ENCODE results near the gene PDCL3. TPM values are rescaled to one million over a fixed set of nuclear protein-coding genes. Genes with fewer than 3 reads are reported as not detected.

PDCL3 gene
- total and polyA plus RNA-seq, 2 experiments from 2014 or later = 28.1 to 72.4 TPM

DNA sequence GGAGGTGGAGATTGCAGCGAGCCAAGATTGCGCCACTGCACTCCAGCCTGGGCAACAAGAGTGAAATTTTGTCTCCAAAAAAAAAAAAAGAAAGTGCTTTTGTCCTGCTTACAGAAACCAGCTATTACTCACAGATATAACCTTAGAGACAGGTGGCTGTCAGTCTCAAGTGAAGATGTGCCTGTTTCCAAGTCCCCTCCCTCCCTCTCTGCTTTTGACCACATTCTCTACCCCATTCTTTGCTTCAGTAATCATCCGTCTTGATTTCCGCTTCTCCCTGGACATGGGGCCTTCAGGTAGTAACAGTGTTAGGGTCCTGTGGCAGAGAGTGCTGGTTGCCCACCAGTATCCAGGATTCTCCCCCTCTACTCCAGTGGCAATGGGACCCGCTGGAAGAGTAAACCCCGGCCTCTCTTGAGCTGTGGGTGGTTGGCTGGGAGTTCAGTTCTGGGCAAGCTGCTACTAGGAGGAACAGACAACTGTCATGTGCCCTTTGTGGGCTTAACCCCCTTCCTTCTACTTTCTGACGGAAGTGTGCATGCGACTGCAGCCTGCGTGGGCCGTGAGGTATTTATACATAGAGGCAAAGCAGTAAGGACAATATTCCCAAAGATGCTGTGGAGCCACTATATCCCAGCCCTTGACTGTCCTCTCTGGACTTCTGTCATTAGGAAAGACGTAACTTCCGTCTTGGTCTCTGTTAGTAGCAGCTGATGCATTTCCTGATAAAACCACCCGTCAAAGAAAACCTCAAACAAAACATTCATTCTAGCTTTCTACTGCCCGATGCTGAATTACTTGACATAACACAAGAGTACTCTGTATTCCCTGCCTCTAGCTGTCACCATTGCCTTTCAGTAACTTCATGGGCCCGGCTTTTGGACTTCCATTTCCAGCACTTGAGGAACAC, 17.8 kb downstream of the PDCL3 start:
- H3F3A ChIP-seq (replicated peaks; ENCODE audit: low read depth) = no peaks in the 10 kb centered on the region
- no peaks in the 10 kb centered on the region for H3K4me1 ChIP-seq (ENCODE audit: insufficient read depth)
- H3K4me2 ChIP-seq = no peak overlapping the region
- peaks cover 11% of the 10 kb centered on the region for H3K36me3 Mint-ChIP-seq (ENCODE audit: low read depth)
- no peaks in the 10 kb centered on the region for H3K27me3 ChIP-seq (ENCODE audit: insufficient read depth)
- no peaks in the 10 kb centered on the region for H3K9me3 Mint-ChIP-seq
- ATAC-seq (no peak), DNase-seq (ENCODE audit: low spot score) (no peak)
- no peak overlapping the region for H3K27ac Mint-ChIP-seq
- H3K79me2 ChIP-seq (replicated peaks; ENCODE audit: insufficient read depth) = no peaks in the 10 kb centered on the region
- H2AFZ ChIP-seq = no peak overlapping the region
- no peak overlapping the region for H3K4me3 ChIP-seq
- no peak overlapping the region for H3K4me3 Mint-ChIP-seq
- no peaks in the 10 kb centered on the region for H3K36me3 ChIP-seq (ENCODE audit: insufficient read depth)
- H3K27me3 Mint-ChIP-seq (ENCODE audit: insufficient read depth, low read depth, poor library complexity) = no peaks in the 10 kb centered on the region
- TF ChIP-seq ZNF114 (CRISPR knock-in tag; IDR thresholded peaks at IDR 0.05) = no peak
- TF ChIP-seq, protein P1, sequence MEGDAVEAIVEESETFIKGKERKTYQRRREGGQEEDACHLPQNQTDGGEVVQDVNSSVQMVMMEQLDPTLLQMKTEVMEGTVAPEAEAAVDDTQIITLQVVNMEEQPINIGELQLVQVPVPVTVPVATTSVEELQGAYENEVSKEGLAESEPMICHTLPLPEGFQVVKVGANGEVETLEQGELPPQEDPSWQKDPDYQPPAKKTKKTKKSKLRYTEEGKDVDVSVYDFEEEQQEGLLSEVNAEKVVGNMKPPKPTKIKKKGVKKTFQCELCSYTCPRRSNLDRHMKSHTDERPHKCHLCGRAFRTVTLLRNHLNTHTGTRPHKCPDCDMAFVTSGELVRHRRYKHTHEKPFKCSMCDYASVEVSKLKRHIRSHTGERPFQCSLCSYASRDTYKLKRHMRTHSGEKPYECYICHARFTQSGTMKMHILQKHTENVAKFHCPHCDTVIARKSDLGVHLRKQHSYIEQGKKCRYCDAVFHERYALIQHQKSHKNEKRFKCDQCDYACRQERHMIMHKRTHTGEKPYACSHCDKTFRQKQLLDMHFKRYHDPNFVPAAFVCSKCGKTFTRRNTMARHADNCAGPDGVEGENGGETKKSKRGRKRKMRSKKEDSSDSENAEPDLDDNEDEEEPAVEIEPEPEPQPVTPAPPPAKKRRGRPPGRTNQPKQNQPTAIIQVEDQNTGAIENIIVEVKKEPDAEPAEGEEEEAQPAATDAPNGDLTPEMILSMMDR (conservative IDR thresholded peaks at IDR 0.05; ENCODE audit: low read depth in 2 of 2) = no peak
- no peaks in the 10 kb centered on the region for H3K4me1 Mint-ChIP-seq
- H3K9me2 ChIP-seq (ENCODE audit: insufficient read depth) = no peaks in the 10 kb centered on the region
- no peak overlapping the region for H3K27ac ChIP-seq (ENCODE audit: low read depth)
- no peaks in the 10 kb centered on the region; the same call in 1 of the 2 replicates for H4K20me1 ChIP-seq (replicated peaks; ENCODE audit: insufficient read depth)

DNA sequence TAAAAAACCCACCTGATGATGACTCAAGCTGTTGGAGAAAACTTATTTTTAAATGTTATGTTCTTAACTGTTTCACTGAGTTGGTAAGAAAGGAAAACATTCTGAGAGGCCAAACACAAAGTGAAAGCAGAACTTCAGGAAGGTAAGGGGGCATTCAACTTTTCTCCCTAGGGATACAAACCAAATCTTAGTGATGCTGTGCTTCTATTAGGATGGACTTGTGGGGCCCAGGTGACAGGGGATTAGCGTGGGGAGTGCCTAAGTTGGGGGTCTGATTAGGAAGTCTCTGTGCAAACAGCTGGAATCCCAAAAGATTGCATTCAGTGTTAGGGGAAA, 18.5 kb downstream of the PDCL3 start:
- Histone ChIP-seq H3K36me3 (ENCODE audit: insufficient read depth) (no peaks in the 10 kb centered on the region), H3K4me3 (no peak overlapping the region), H3K9me2 (ENCODE audit: insufficient read depth) (no peaks in the 10 kb centered on the region), H3K4me2 (no peak overlapping the region), H4K20me1 (replicated peaks; ENCODE audit: insufficient read depth) (no peaks in the 10 kb centered on the region; the same call in 1 of the 2 replicates), H3K27ac (ENCODE audit: low read depth) (no peak overlapping the region), H3K4me1 (ENCODE audit: insufficient read depth) (no peaks in the 10 kb centered on the region), H3F3A (replicated peaks; ENCODE audit: low read depth) (no peaks in the 10 kb centered on the region), H2AFZ (no peak overlapping the region), H3K79me2 (replicated peaks; ENCODE audit: insufficient read depth) (no peaks in the 10 kb centered on the region), H3K27me3 (ENCODE audit: insufficient read depth) (no peaks in the 10 kb centered on the region)
- peaks cover 8% of the 10 kb centered on the region; the same call in 2 of the 3 replicates for H3K36me3 Mint-ChIP-seq (ENCODE audit: low read depth)
- no peaks in the 10 kb centered on the region for H3K27me3 Mint-ChIP-seq (ENCODE audit: insufficient read depth, low read depth, poor library complexity)
- no peaks in the 10 kb centered on the region for H3K4me1 Mint-ChIP-seq
- H3K9me3 Mint-ChIP-seq = no peaks in the 10 kb centered on the region
- no peak overlapping the region for H3K4me3 Mint-ChIP-seq
- DNase-seq (ENCODE audit: low spot score) (no peak), ATAC-seq (no peak)
- TF ChIP-seq ZNF331 (CRISPR knock-in tag; IDR thresholded peaks at IDR 0.05; ENCODE audit: low read depth) (no peak), STAT1 (IDR thresholded peaks at IDR 0.05; ENCODE audit: unreplicated experiment) (no peak), EZH2phosphoT487 (IDR thresholded peaks at IDR 0.05; ENCODE audit: unreplicated experiment) (no peak), ZNF114 (CRISPR knock-in tag; IDR thresholded peaks at IDR 0.05) (no peak), EZH2 (IDR thresholded peaks at IDR 0.05; ENCODE audit: low read depth, unreplicated experiment) (no peak)
- TF ChIP-seq, protein P2, sequence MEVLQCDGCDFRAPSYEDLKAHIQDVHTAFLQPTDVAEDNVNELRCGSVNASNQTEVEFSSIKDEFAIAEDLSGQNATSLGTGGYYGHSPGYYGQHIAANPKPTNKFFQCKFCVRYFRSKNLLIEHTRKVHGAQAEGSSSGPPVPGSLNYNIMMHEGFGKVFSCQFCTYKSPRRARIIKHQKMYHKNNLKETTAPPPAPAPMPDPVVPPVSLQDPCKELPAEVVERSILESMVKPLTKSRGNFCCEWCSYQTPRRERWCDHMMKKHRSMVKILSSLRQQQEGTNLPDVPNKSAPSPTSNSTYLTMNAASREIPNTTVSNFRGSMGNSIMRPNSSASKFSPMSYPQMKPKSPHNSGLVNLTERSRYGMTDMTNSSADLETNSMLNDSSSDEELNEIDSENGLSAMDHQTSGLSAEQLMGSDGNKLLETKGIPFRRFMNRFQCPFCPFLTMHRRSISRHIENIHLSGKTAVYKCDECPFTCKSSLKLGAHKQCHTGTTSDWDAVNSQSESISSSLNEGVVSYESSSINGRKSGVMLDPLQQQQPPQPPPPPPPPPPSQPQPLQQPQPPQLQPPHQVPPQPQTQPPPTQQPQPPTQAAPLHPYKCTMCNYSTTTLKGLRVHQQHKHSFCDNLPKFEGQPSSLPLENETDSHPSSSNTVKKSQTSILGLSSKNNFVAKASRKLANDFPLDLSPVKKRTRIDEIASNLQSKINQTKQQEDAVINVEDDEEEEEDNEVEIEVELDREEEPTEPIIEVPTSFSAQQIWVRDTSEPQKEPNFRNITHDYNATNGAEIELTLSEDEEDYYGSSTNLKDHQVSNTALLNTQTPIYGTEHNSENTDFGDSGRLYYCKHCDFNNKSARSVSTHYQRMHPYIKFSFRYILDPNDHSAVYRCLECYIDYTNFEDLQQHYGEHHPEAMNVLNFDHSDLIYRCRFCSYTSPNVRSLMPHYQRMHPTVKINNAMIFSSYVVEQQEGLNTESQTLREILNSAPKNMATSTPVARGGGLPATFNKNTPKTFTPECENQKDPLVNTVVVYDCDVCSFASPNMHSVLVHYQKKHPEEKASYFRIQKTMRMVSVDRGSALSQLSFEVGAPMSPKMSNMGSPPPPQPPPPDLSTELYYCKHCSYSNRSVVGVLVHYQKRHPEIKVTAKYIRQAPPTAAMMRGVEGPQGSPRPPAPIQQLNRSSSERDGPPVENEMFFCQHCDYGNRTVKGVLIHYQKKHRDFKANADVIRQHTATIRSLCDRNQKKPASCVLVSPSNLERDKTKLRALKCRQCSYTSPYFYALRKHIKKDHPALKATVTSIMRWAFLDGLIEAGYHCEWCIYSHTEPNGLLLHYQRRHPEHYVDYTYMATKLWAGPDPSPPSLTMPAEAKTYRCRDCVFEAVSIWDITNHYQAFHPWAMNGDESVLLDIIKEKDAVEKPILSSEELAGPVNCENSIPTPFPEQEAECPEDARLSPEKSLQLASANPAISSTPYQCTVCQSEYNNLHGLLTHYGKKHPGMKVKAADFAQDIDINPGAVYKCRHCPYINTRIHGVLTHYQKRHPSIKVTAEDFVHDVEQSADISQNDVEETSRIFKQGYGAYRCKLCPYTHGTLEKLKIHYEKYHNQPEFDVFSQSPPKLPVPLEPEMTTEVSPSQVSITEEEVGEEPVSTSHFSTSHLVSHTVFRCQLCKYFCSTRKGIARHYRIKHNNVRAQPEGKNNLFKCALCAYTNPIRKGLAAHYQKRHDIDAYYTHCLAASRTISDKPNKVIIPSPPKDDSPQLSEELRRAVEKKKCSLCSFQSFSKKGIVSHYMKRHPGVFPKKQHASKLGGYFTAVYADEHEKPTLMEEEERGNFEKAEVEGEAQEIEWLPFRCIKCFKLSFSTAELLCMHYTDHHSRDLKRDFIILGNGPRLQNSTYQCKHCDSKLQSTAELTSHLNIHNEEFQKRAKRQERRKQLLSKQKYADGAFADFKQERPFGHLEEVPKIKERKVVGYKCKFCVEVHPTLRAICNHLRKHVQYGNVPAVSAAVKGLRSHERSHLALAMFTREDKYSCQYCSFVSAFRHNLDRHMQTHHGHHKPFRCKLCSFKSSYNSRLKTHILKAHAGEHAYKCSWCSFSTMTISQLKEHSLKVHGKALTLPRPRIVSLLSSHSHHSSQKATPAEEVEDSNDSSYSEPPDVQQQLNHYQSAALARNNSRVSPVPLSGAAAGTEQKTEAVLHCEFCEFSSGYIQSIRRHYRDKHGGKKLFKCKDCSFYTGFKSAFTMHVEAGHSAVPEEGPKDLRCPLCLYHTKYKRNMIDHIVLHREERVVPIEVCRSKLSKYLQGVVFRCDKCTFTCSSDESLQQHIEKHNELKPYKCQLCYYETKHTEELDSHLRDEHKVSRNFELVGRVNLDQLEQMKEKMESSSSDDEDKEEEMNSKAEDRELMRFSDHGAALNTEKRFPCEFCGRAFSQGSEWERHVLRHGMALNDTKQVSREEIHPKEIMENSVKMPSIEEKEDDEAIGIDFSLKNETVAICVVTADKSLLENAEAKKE (CRISPR knock-in tag; IDR thresholded peaks at IDR 0.05) = no peak
- TF ChIP-seq, protein P3, sequence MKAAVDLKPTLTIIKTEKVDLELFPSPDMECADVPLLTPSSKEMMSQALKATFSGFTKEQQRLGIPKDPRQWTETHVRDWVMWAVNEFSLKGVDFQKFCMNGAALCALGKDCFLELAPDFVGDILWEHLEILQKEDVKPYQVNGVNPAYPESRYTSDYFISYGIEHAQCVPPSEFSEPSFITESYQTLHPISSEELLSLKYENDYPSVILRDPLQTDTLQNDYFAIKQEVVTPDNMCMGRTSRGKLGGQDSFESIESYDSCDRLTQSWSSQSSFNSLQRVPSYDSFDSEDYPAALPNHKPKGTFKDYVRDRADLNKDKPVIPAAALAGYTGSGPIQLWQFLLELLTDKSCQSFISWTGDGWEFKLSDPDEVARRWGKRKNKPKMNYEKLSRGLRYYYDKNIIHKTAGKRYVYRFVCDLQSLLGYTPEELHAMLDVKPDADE (IDR thresholded peaks at IDR 0.05) = no peak
- TF ChIP-seq, protein P1 (conservative IDR thresholded peaks at IDR 0.05; ENCODE audit: low read depth in 2 of 2) = no peak
- H3K27ac Mint-ChIP-seq = no peak overlapping the region
